H1 (cell line): ENCODE results near the gene OR5AR1. TPM values are rescaled to one million over a fixed set of nuclear protein-coding genes. Genes with fewer than 3 reads are reported as not detected.
A peak's percentile ranks its signal among the peaks of the same experiment; 100 is the strongest.
"Not testable (repeated sequence)": the region's sequence is repeated elsewhere in the genome, so short reads cannot be mapped to it uniquely, and the experiment has no call there.

Experiments
- CTCF ChIA-PET: fragments of 300-600 bp; sonication (Branson Sonifier 250); formaldehyde crosslinking; loops from one replicate; lab custom pipeline; 2021; ENCODE audit not compliant: partially characterized antibody; lab: Charles Lee
- POLR2A ChIA-PET: fragments of 300-600 bp; sonication (Branson Sonifier 250); formaldehyde crosslinking; loops from one replicate; lab custom pipeline; 2021; ENCODE audit warnings: inconsistent platforms; ENCODE audit not compliant: partially characterized antibody; lab: Charles Lee
- DNase-seq, 2 experiments: peaks; one replicate each; pipeline versions ENCODE4 v3.0.0 to v3.0.0-alpha.2; 2010 to 2022; ENCODE audit warnings: low spot score in 2 of 2, low read depth in 1 of 2, mixed read lengths in 1 of 2
- FAIRE-seq: peaks from 2 replicates; lab custom pipeline; 2011; peaks lifted over from hg19 to GRCh38; lab: Jason Lieb, UNC
- H2AFZ ChIP-seq: 2 replicates; pipeline ENCODE4 v1.8.1; 2012; ENCODE audit warnings: low read length, inconsistent platforms
- H2AK5ac ChIP-seq: 2 replicates; pipeline ENCODE4 v1.6.1; 2013; ENCODE audit warnings: low read depth, low read length
- H2BK120ac ChIP-seq: replicated peaks from 2 replicates; pipeline ENCODE3; 2013; ENCODE audit warnings: low read depth, low read length, inconsistent platforms
- H2BK12ac ChIP-seq: 2 replicates; pipeline ENCODE4 v1.6.1; 2013; ENCODE audit warnings: low read depth, low read length
- H2BK15ac ChIP-seq: 2 replicates; pipeline ENCODE4 v1.6.1; 2013; ENCODE audit warnings: low read length
- H2BK20ac ChIP-seq: 2 replicates; pipeline ENCODE4 v1.6.1; 2013; ENCODE audit warnings: low read length
- H2BK5ac ChIP-seq: 2 replicates; pipeline ENCODE4 v1.6.1; 2013; ENCODE audit warnings: low read depth, low read length
- H3K14ac ChIP-seq: 2 replicates; pipeline ENCODE4 v1.6.1; 2013; ENCODE audit warnings: inconsistent platforms; ENCODE audit not compliant: insufficient read length
- H3K18ac ChIP-seq: 2 replicates; pipeline ENCODE4 v1.6.1; 2013; ENCODE audit warnings: low read length; ENCODE audit errors: extremely low read depth
- H3K23ac ChIP-seq: 2 replicates; pipeline ENCODE4 v1.6.1; 2013; ENCODE audit warnings: inconsistent platforms; ENCODE audit not compliant: insufficient read length
- H3K23me2 ChIP-seq: 2 replicates; pipeline ENCODE4 v1.6.1; 2013; ENCODE audit warnings: low read depth, low read length
- H3K27ac ChIP-seq: 2 replicates; pipeline ENCODE4 v1.6.1; 2011; ENCODE audit warnings: low read depth, low read length, inconsistent platforms
- H3K27me3 ChIP-seq, 4 experiments: replicated peaks in 1 of 4; 1 replicate in 1 of 4; 2 replicates in 3 of 4; pipeline versions ENCODE4 v1.6.1 to v1.8.1; 2011 to 2013; ENCODE audit warnings: low read length in 3 of 4, mild to moderate bottlenecking in 3 of 4, inconsistent platforms in 2 of 4, mixed read lengths in 2 of 4, moderate library complexity in 1 of 4; ENCODE audit not compliant: control insufficient read depth in 3 of 4, insufficient read depth in 3 of 4; ENCODE audit errors: extremely low read depth in 1 of 4
- H3K36me3 ChIP-seq, 4 experiments: 2 replicates each; pipeline versions ENCODE4 v1.6.1 to v1.8.1; 2011 to 2013; ENCODE audit warnings: mild to moderate bottlenecking in 4 of 4, low read length in 3 of 4, moderate library complexity in 2 of 4, control low read depth in 1 of 4, inconsistent platforms in 1 of 4; ENCODE audit not compliant: insufficient read depth in 4 of 4, control insufficient read depth in 2 of 4
- H3K4ac ChIP-seq: replicated peaks from 2 replicates; pipeline ENCODE3; 2013; ENCODE audit warnings: low read length, low read depth, mixed read lengths, inconsistent platforms; ENCODE audit not compliant: insufficient read length
- H3K4me1 ChIP-seq, 4 experiments: replicated peaks in 1 of 4; 1 replicate in 1 of 4; 2 replicates in 3 of 4; pipeline versions ENCODE4 v1.6.1 to v1.8.1; 2011 to 2013; ENCODE audit warnings: low read length in 3 of 4, inconsistent platforms in 2 of 4, mixed read lengths in 1 of 4; ENCODE audit not compliant: insufficient read depth in 4 of 4, control insufficient read depth in 3 of 4
- H3K4me2 ChIP-seq, 2 experiments: 2 replicates each; pipeline versions ENCODE4 v1.6.1 to v1.8.1; 2011 to 2013; ENCODE audit warnings: low read depth in 2 of 2, low read length in 2 of 2, control low read depth in 1 of 2, inconsistent platforms in 1 of 2, mild to moderate bottlenecking in 1 of 2; ENCODE audit not compliant: insufficient read depth in 1 of 2
- H3K4me3 ChIP-seq, 4 experiments: fragments of 200-600, 300-600 bp in 1 of 4; sonication (generic), shearing (Covaris generic), sonication (Bioruptor Twin) in 1 of 4; 2 replicates each; pipeline versions ENCODE4 v1.5.1 to v1.8.1; 2011 to 2016; ENCODE audit warnings: low read length in 4 of 4, low read depth in 3 of 4, control low read depth in 2 of 4, inconsistent platforms in 2 of 4, mild to moderate bottlenecking in 2 of 4, mixed read lengths in 1 of 4, moderate library complexity in 1 of 4; ENCODE audit not compliant: insufficient read depth in 2 of 4; ENCODE audit errors: extremely low read depth in 1 of 4
- H3K56ac ChIP-seq: replicated peaks from 2 replicates; pipeline ENCODE3; 2013; ENCODE audit warnings: low read depth, mild to moderate bottlenecking, mixed read lengths, low read length, inconsistent platforms; ENCODE audit not compliant: insufficient read length
- H3K79me1 ChIP-seq: 2 replicates; pipeline ENCODE4 v1.6.1; 2013; ENCODE audit warnings: low read depth, low read length, control low read depth
- H3K79me2 ChIP-seq, 2 experiments: 2 replicates each; pipeline versions ENCODE4 v1.6.1 to v1.8.1; 2012 to 2013; ENCODE audit warnings: low read length in 2 of 2, mild to moderate bottlenecking in 2 of 2, inconsistent platforms in 1 of 2; ENCODE audit not compliant: insufficient read depth in 2 of 2, control insufficient read depth in 1 of 2
- H3K9ac ChIP-seq, 4 experiments: replicated peaks in 1 of 4; 1 replicate in 1 of 4; 2 replicates in 3 of 4; pipeline versions ENCODE4 v1.6.1 to v1.8.1; 2011 to 2013; ENCODE audit warnings: low read depth in 3 of 4, low read length in 3 of 4, control low read depth in 2 of 4, mild to moderate bottlenecking in 2 of 4, moderate library complexity in 2 of 4, inconsistent platforms in 1 of 4; ENCODE audit errors: extremely low read depth in 1 of 4
- H3K9me3 ChIP-seq, 2 experiments: 2 replicates each; pipeline versions ENCODE4 v1.6.1 to v1.8.1; 2012 to 2013; ENCODE audit warnings: mild to moderate bottlenecking in 2 of 2, moderate library complexity in 2 of 2, control low read depth in 1 of 2, inconsistent platforms in 1 of 2, low read depth in 1 of 2, low read length in 1 of 2, mixed read lengths in 1 of 2; ENCODE audit not compliant: insufficient read depth in 2 of 2
- H4K20me1 ChIP-seq, 2 experiments: replicated peaks in 1 of 2; 2 replicates each; pipeline versions ENCODE3 to v1.8.1; 2011 to 2013; ENCODE audit warnings: inconsistent platforms in 2 of 2, low read length in 2 of 2, mild to moderate bottlenecking in 1 of 2; ENCODE audit not compliant: insufficient read depth in 2 of 2, control insufficient read depth in 1 of 2
- H4K5ac ChIP-seq: 2 replicates; pipeline ENCODE4 v1.6.1; 2013; ENCODE audit warnings: low read length, low read depth, mixed read lengths, inconsistent platforms; ENCODE audit not compliant: insufficient read length
- H4K8ac ChIP-seq: 2 replicates; pipeline ENCODE4 v1.8.0; 2013; ENCODE audit warnings: mild to moderate bottlenecking, moderate library complexity, low read length, inconsistent platforms; ENCODE audit not compliant: insufficient read depth; ENCODE audit errors: extremely low read depth
- H4K91ac ChIP-seq: replicated peaks from 2 replicates; pipeline ENCODE3; 2013; ENCODE audit warnings: low read length, mixed read lengths, inconsistent platforms; ENCODE audit not compliant: insufficient read length
- WGBS, 2 experiments: shearing (Covaris generic) in 1 of 2; methylation state at CpG; one replicate each; pipeline versions ENCODE4 v1.1.6 to v1.1.7; 2013 to 2015; ENCODE audit warnings: low lambda C conversion rate in 2 of 2, mixed read lengths in 2 of 2, inconsistent platforms in 1 of 2, low coverage in 1 of 2, missing lambda C conversion rate in 1 of 2; ENCODE audit not compliant: insufficient replicate concordance in 2 of 2, insufficient coverage in 1 of 2, insufficient read length in 1 of 2; ENCODE audit errors: extremely low coverage in 1 of 2, missing lambda C conversion rate in 1 of 2; 5-methylcytosine and 5-hydroxymethylcytosine counted together
- polyA plus RNA-seq, 7 experiments: library from polyadenylated mRNA; depleted of rRNA in 3 of 7; stranded (reverse) in 5 of 7; unstranded in 2 of 7; fragments of >200 nt in 5 of 7; fragments of 200-250 nt in 2 of 7; gene quantifications; 1 replicate in 5 of 7; 2 replicates in 1 of 7; 4 replicates in 1 of 7; pipeline versions ENCODE4 v1.2.1 to v1.2.3, GENCODE V29; 2011 to 2013; ENCODE audit warnings: missing spikeins in 2 of 7, mixed read lengths in 2 of 7
- total RNA-seq: library from RNA; stranded (reverse); fragmentation: NEBNext Ultra II Directional; extraction: Animal tissue kit (Norgen Biotek cat#: 25700); gene quantifications from 2 replicates; pipeline ENCODE4 v1.2.1, GENCODE V29; 2021

OR5AR1 gene
- total and polyA plus RNA-seq, 2 of the 8 experiments (the other 6 are each of a cell fraction or from before 2014, with no cell fraction given) = 0.12 TPM; not detected in 1

DNA sequence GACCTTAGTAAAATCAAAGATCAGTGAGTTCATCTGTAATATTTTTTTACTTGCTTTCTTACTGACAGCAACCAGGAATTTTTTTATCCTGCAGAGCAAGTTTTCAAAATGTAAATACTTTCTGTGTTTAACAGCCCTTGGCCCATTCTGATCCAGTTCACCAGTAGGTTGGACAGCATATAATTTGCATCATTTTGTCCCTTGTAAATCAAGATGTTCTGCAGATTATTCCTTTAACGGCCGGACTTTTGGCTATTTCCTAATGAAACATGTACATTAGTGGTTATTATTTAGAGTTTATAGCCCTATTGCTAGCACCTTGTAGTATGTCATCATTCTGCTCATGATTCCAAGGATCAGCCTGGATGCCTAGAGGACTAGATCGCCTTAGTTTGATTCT, 27.7 kb downstream of the OR5AR1 start:
- H2BK15ac ChIP-seq, H3K4ac ChIP-seq, H4K91ac ChIP-seq, H2AK5ac ChIP-seq, H4K5ac ChIP-seq, H3K9me3 ChIP-seq, H2AFZ ChIP-seq, H3K27ac ChIP-seq, H3K23me2 ChIP-seq, POLR2A ChIA-PET, H3K4me3 ChIP-seq, H3K79me1 ChIP-seq, H2BK5ac ChIP-seq, H2BK12ac ChIP-seq, H3K23ac ChIP-seq, H4K8ac ChIP-seq, H3K18ac ChIP-seq, H3K36me3 ChIP-seq, H3K4me2 ChIP-seq, H2BK20ac ChIP-seq, DNase-seq, CTCF ChIA-PET, H3K14ac ChIP-seq, H3K79me2 ChIP-seq, H3K27me3 ChIP-seq, H3K56ac ChIP-seq, H3K4me1 ChIP-seq, H2BK120ac ChIP-seq, H4K20me1 ChIP-seq, H3K9ac ChIP-seq: not testable (repeated sequence)
- WGBS, 2 experiments = 100% methylated on average over 3 of the region's 3 CpGs; no CpG with 5 or more reads in 1 of the 2 experiments
- FAIRE-seq = peak; percentile 83
